ENCODE data around the gene PTPRH.

DNA sequence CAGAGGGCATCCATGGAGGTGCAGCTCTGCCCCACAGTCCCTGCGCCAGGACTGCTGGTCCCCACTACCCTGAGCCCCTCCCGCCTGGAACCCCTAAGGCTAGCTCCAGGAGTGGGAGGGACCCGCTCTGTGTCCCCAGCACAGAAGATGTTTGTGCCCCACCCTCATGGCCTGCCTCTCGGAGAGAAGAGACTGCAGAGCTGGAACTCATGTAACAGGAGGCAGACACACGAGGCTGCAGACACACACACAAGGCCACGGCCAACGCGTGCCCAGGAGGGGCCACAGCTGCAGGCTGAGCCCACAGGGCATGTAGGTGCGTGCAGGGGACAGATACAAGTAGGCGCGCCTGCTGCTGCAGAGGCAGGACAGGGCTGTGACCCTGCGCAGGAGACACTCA, 29.7 kb upstream of the PTPRH start:
- TF ChIP-seq, protein P1, sequence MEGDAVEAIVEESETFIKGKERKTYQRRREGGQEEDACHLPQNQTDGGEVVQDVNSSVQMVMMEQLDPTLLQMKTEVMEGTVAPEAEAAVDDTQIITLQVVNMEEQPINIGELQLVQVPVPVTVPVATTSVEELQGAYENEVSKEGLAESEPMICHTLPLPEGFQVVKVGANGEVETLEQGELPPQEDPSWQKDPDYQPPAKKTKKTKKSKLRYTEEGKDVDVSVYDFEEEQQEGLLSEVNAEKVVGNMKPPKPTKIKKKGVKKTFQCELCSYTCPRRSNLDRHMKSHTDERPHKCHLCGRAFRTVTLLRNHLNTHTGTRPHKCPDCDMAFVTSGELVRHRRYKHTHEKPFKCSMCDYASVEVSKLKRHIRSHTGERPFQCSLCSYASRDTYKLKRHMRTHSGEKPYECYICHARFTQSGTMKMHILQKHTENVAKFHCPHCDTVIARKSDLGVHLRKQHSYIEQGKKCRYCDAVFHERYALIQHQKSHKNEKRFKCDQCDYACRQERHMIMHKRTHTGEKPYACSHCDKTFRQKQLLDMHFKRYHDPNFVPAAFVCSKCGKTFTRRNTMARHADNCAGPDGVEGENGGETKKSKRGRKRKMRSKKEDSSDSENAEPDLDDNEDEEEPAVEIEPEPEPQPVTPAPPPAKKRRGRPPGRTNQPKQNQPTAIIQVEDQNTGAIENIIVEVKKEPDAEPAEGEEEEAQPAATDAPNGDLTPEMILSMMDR (IDR thresholded peaks at IDR 0.05), result no peak
- TF ChIP-seq POLR2A (IDR thresholded peaks at IDR 0.05), result no peak
